Subcutaneous abdominal adipose tissue (tissue), 5 donors: ENCODE measurements around the gene ADAM15.

ENCODE experiments used
- H3K27ac ChIP-seq: one replicate; pipeline ENCODE4 v1.7.0; 2013; ENCODE audit warnings: low read depth, mild to moderate bottlenecking, inconsistent platforms, low read length, moderate library complexity
- H3K27me3 ChIP-seq, 5 donors: one replicate each; pipeline ENCODE4 v1.7.0; 2013; ENCODE audit warnings: low read length in 5 of 5, inconsistent platforms in 1 of 5; ENCODE audit not compliant: control insufficient read depth in 5 of 5, insufficient read depth in 4 of 5
- H3K36me3 ChIP-seq, 5 donors: one replicate each; pipeline ENCODE4 v1.7.0; 2013; ENCODE audit warnings: low read length in 5 of 5; ENCODE audit not compliant: control insufficient read depth in 5 of 5, insufficient read depth in 5 of 5
- H3K4me1 ChIP-seq, 5 donors: one replicate each; pipeline ENCODE4 v1.7.0; 2013; ENCODE audit warnings: low read length in 5 of 5, mild to moderate bottlenecking in 3 of 5, moderate library complexity in 1 of 5; ENCODE audit not compliant: control insufficient read depth in 5 of 5, insufficient read depth in 5 of 5
- H3K4me3 ChIP-seq, 5 donors: one replicate each; pipeline ENCODE4 v1.7.0; 2013; ENCODE audit warnings: low read length in 5 of 5, low read depth in 1 of 5
- H3K9ac ChIP-seq, 5 donors: one replicate each; pipeline ENCODE4 v1.7.0; 2013; ENCODE audit warnings: low read length in 5 of 5, mild to moderate bottlenecking in 4 of 5, moderate library complexity in 3 of 5
- H3K9me3 ChIP-seq, 5 donors: one replicate each; pipeline ENCODE4 v1.7.0; 2013; ENCODE audit warnings: low read length in 5 of 5; ENCODE audit not compliant: control insufficient read depth in 5 of 5
- donor health status: healthy.
- donor health status: healthy.
- donor health status: healthy.
- donor health status: healthy.
- donor health status: healthy.

ADAM15 gene

GRCh38 chr1:155061381-155062150 is 10.4 kb downstream of the ADAM15 start:
- Histone ChIP-seq H3K9me3 (no peaks in the 10 kb centered on the region), H3K27ac (no peak overlapping the region), H3K9ac (no peak overlapping the region), H3K36me3 (peaks cover 0 to 50% (median 44%) of the 10 kb centered on the region in 5 donors), H3K4me3 (no peak overlapping the region), H3K27me3 (no peaks in the 10 kb centered on the region), H3K4me1 (peaks cover 7 to 44% (median 35%) of the 10 kb centered on the region in 5 donors)

DNA sequence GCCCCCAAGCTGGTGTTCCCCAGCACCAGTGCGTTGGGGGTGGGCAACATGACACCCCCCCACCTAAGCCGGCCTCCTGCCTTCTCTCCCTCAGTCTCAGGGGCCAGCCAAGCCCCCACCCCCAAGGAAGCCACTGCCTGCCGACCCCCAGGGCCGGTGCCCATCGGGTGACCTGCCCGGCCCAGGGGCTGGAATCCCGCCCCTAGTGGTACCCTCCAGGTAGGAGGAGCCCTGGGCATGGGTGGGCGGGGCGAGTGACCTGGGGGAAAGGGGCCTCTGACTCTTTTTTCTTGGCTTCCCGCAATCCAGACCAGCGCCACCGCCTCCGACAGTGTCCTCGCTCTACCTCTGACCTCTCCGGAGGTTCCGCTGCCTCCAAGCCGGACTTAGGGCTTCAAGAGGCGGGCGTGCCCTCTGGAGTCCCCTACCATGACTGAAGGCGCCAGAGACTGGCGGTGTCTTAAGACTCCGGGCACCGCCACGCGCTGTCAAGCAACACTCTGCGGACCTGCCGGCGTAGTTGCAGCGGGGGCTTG is 11.1 kb downstream of the ADAM15 start:
- H3K27ac ChIP-seq = no peak overlapping the region

GRCh38 chr1:155062702-155063411 is 11.7 kb downstream of the ADAM15 start:
- no peaks in the 10 kb centered on the region for H3K27me3 ChIP-seq
- H3K4me1 ChIP-seq = peaks cover 7 to 44% (median 35%) of the 10 kb centered on the region in 5 donors
- H3K9me3 ChIP-seq = no peaks in the 10 kb centered on the region
- no peak overlapping the region for H3K27ac ChIP-seq
- H3K9ac ChIP-seq = peak overlapping the region in 3 of 5 donors; percentile 39 to 74 (median 46)
- peaks cover 0 to 40% (median 34%) of the 10 kb centered on the region in 5 donors for H3K36me3 ChIP-seq
- H3K4me3 ChIP-seq = peak overlapping the region; percentile 65 to 89 (median 74)

More for the DNA sequence above, 11.1 kb downstream of the ADAM15 start:
- Histone ChIP-seq H3K9ac (no peak overlapping the region), H3K9me3 (no peaks in the 10 kb centered on the region), H3K4me3 (peak overlapping the region in 1 of 5 donors; percentile 87), H3K27me3 (no peaks in the 10 kb centered on the region), H3K36me3 (peaks cover 0 to 46% (median 40%) of the 10 kb centered on the region in 5 donors), H3K4me1 (peaks cover 7 to 44% (median 35%) of the 10 kb centered on the region in 5 donors)

- H3K9ac ChIP-seq = peak within 1 kb of the TSS in 4 of 5 donors; percentile 42 to 74 (median 46)
- H3K9me3 ChIP-seq = no peaks in the 10 kb centered on the region
- H3K4me1 ChIP-seq = peaks cover 7 to 44% (median 35%) of the 10 kb centered on the region in 5 donors
- H3K4me3 ChIP-seq = peak within 1 kb of the TSS; percentile 65 to 89 (median 74)
- H3K27ac ChIP-seq = no peak within 1 kb of the TSS
- peaks cover 0 to 32% (median 26%) of the 10 kb centered on the region in 5 donors for H3K36me3 ChIP-seq
- no peaks in the 10 kb centered on the region for H3K27me3 ChIP-seq
These were observed 12.5 kb downstream of the ADAM15 start, which contains the start of gene EFNA4 for GRCh38 chr1:155063550-155064110. Gene EFNA4, plus strand, starts transcription at chr1:155063740. Its CDS starts 84 bp downstream, at chr1:155063824.

DNA sequence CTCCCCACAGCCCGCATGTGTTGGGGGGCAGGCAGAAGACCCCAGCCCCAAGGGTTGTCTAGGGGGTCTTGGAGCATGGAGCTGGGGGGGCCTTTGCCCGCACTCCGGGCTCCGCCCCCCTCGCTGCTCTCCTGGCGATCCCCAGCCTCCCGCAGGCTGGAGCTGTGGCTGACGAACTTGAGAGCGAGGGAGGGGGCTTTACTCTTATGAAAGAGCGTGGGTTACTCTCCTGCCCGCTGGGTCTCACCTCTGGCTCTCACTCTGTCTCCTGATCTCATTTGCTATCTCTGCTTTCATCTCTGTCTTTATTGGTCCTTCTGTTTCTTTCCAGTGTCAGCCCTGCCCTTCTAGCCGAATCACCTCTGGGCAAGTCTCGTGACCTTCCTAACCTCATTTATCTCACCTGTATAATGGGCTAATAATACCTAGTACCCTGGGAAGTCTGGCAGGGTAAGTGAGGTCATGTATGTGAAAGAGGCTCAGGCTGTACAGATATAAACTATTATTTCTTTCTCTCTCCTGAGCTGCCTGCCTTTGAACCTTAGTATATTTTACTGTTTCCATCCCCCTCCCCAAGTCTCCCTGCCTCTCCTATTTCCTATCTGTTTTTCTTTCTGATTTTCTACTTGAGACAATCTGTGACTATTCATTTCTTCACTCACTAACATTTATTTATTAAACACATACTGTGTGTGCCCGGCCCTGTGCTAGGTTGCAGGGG is 13.2 kb downstream of the ADAM15 start:
- peaks cover 0 to 31% (median 25%) of the 10 kb centered on the region in 5 donors for H3K36me3 ChIP-seq
- H3K27ac ChIP-seq = no peak overlapping the region
- H3K4me3 ChIP-seq = peak overlapping the region; percentile 51 to 89 (median 71)
- no peaks in the 10 kb centered on the region for H3K27me3 ChIP-seq
- H3K9ac ChIP-seq = peak overlapping the region in 4 of 5 donors; percentile 23 to 68 (median 36)
- peaks cover 7 to 44% (median 35%) of the 10 kb centered on the region in 5 donors for H3K4me1 ChIP-seq
- H3K9me3 ChIP-seq = no peaks in the 10 kb centered on the region

- Histone ChIP-seq H3K4me3 (no peak overlapping the region), H3K4me1 (peaks cover 7 to 44% (median 35%) of the 10 kb centered on the region in 5 donors), H3K27ac (no peak overlapping the region), H3K9ac (no peak overlapping the region), H3K36me3 (peaks cover 0 to 27% (median 18%) of the 10 kb centered on the region in 5 donors), H3K27me3 (no peaks in the 10 kb centered on the region), H3K9me3 (no peaks in the 10 kb centered on the region)
These were observed 13.8 kb downstream of the ADAM15 start for GRCh38 chr1:155064832-155065429.

GRCh38 chr1:155066777-155067176 is 15.7 kb downstream of the ADAM15 start:
- Histone ChIP-seq H3K9ac (no peak overlapping the region), H3K4me3 (no peak overlapping the region), H3K27me3 (no peaks in the 10 kb centered on the region), H3K9me3 (no peaks in the 10 kb centered on the region), H3K36me3 (peaks cover 0 to 14% (median 4%) of the 10 kb centered on the region in 5 donors), H3K27ac (no peak overlapping the region), H3K4me1 (peaks cover 4 to 47% (median 39%) of the 10 kb centered on the region in 5 donors)

GRCh38 chr1:155068599-155068998 is 17.5 kb downstream of the ADAM15 start:
- Histone ChIP-seq H3K9ac (no peak overlapping the region), H3K27ac (no peak overlapping the region), H3K36me3 (peaks cover 0 to 14% (median 4%) of the 10 kb centered on the region in 5 donors), H3K9me3 (no peaks in the 10 kb centered on the region), H3K4me1 (peaks cover 1 to 32% (median 22%) of the 10 kb centered on the region in 5 donors), H3K4me3 (no peak overlapping the region), H3K27me3 (no peaks in the 10 kb centered on the region)
